HG02884 (cell line): ENCODE data around the gene ZNF41.
"Not testable (repeated sequence)": the region's sequence is repeated elsewhere in the genome, so short reads cannot be mapped to it uniquely, and the experiment has no call there.

Experiments used
- ATAC-seq: cut with Tn5 transposase; IDR thresholded peaks from one replicate; pipeline ENCODE4 v1.9.1; 2021; ENCODE audit warnings: mild to moderate bottlenecking, moderate library complexity; ENCODE audit not compliant: unreplicated experiment

Gene ZNF41

GRCh38 chrX:47482512-47483305, at the start of gene ZNF41:
ZNF41 (minus strand) TSS chrX:47483222; CDS start chrX:47467481, 15,741 bp downstream.
- peak; percentile 84 for ATAC-seq

- ATAC-seq: no peak
Observed at GRCh38 chrX:47530049-47530448, 47.0 kb upstream of the ZNF41 start.

- ATAC-seq: no peak
Observed at GRCh38 chrX:47529548-47529947, 46.5 kb upstream of the ZNF41 start.

GRCh38 chrX:47523713-47524166, 40.7 kb upstream of the ZNF41 start:
- no peak for ATAC-seq

GRCh38 chrX:47523297-47523696, 40.3 kb upstream of the ZNF41 start:
- peak; percentile 81 for ATAC-seq

GRCh38 chrX:47518144-47518543, 35.1 kb upstream of the ZNF41 start:
- ATAC-seq: no peak

GRCh38 chrX:47515941-47516665, 33.1 kb upstream of the ZNF41 start:
- no peak for ATAC-seq

GRCh38 chrX:47514533-47515235, 31.7 kb upstream of the ZNF41 start:
- no peak for ATAC-seq

- not testable (repeated sequence) for ATAC-seq
Observed at GRCh38 chrX:47513034-47513965, 30.3 kb upstream of the ZNF41 start.

GRCh38 chrX:47512383-47512782, 29.4 kb upstream of the ZNF41 start:
- not testable (repeated sequence) for ATAC-seq

- ATAC-seq: no peak
Observed at GRCh38 chrX:47507153-47507867, 24.3 kb upstream of the ZNF41 start.

- ATAC-seq: no peak
Observed at GRCh38 chrX:47503151-47503550, 20.1 kb upstream of the ZNF41 start.

GRCh38 chrX:47502316-47503125, 19.5 kb upstream of the ZNF41 start:
- no peak for ATAC-seq

- ATAC-seq: no peak
Observed at GRCh38 chrX:47501226-47502074, 18.4 kb upstream of the ZNF41 start.

GRCh38 chrX:47500554-47500953, 17.5 kb upstream of the ZNF41 start:
- no peak for ATAC-seq

- ATAC-seq: no peak
Observed at GRCh38 chrX:47499293-47499692, 16.3 kb upstream of the ZNF41 start.

- ATAC-seq: no peak
Observed at GRCh38 chrX:47498411-47498810, 15.4 kb upstream of the ZNF41 start.

GRCh38 chrX:47497271-47497888, 14.4 kb upstream of the ZNF41 start:
- ATAC-seq: no peak
